HepG2 (cell line): ENCODE measurements around the gene ANKRD31. TPM values are rescaled to one million over a fixed set of nuclear protein-coding genes. Genes with fewer than 3 reads are reported as not detected.

Experiments
- ATAC-seq: fragments of 200-7000 bp; cut with Tn5 transposase; 3 replicates; pipeline ENCODE4 v1.9.1; 2020; ENCODE audit warnings: mild to moderate bottlenecking, moderate library complexity
- BruUV-seq: library from RNA; stranded (reverse); fragments of 400-500 nt; replicated peaks from 2 replicates; lab custom pipeline; 2021; lab: Mats Ljungman, UMichigan
- CTCF ChIA-PET: fragments of 300-600 bp; formaldehyde crosslinking; extraction: SDS; loops from one replicate; lab custom pipeline; 2021; ENCODE audit warnings: low total read pairs, inconsistent platforms, low intra/inter-chr PET ratio; lab: Yijun Ruan, JAX
- POLR2A ChIA-PET: fragments of 350-600 bp; sonication (Branson Sonifier 250); formaldehyde crosslinking; loops from one replicate; lab custom pipeline; 2020; ENCODE audit warnings: antibody characterized with exemption, inconsistent platforms; lab: Yijun Ruan, JAX
- DNase-seq: peaks from one replicate; pipeline ENCODE4 v3.0.0-alpha.2; 2015; ENCODE audit warnings: low spot score
- FAIRE-seq: peaks from 3 replicates; lab custom pipeline; 2011; peaks lifted over from hg19 to GRCh38; lab: Jason Lieb, UNC
- H2AFZ ChIP-seq: one replicate; pipeline ENCODE4 v1.6.1; 2011; ENCODE audit warnings: low read length, inconsistent platforms
- H3K27ac ChIP-seq: fragments of 300-600 bp; 3 replicates; pipeline ENCODE4 v1.8.0; 2011; ENCODE audit warnings: mixed run types, mild to moderate bottlenecking, mixed read lengths, low read length, inconsistent platforms; ENCODE audit not compliant: insufficient read depth; ENCODE audit errors: extremely low read length
- H3K27me3 ChIP-seq, 2 experiments: fragments of 200-600 bp in 1 of 2; 2 replicates in 1 of 2; 3 replicates in 1 of 2; pipeline versions ENCODE4 v1.6.0 to v1.8.0; 2011; ENCODE audit warnings: low read length in 2 of 2, mild to moderate bottlenecking in 2 of 2, moderate library complexity in 2 of 2, inconsistent platforms in 1 of 2; ENCODE audit not compliant: insufficient read depth in 2 of 2, control insufficient read depth in 1 of 2
- H3K36me3 ChIP-seq, 2 experiments: fragments of 200-600 bp in 1 of 2; replicated peaks in 1 of 2; 2 replicates in 1 of 2; 3 replicates in 1 of 2; pipeline versions ENCODE4 v1.5.1 to v1.8.0; 2011; ENCODE audit warnings: low read length in 2 of 2, inconsistent platforms in 1 of 2; ENCODE audit not compliant: insufficient read depth in 2 of 2, control insufficient read depth in 1 of 2
- H3K4me1 ChIP-seq: 2 replicates; pipeline ENCODE4 v1.5.1; 2012; ENCODE audit warnings: low read length, inconsistent platforms; ENCODE audit not compliant: insufficient read depth
- H3K4me2 ChIP-seq: 2 replicates; pipeline ENCODE4 v1.6.0; 2011; ENCODE audit warnings: low read depth, low read length, inconsistent platforms
- H3K4me3 ChIP-seq, 3 experiments: fragments of 200-600 bp in 1 of 3; sonication (generic), shearing (Covaris generic) in 1 of 3; replicated peaks in 1 of 3; 2 replicates each; pipeline ENCODE4 v1.5.1; 2011 to 2016; ENCODE audit warnings: low read length in 3 of 3, inconsistent platforms in 2 of 3, low read depth in 2 of 3, mild to moderate bottlenecking in 2 of 3, control low read depth in 1 of 3, mixed read lengths in 1 of 3; ENCODE audit not compliant: insufficient read depth in 1 of 3
- H3K79me2 ChIP-seq: one replicate; pipeline ENCODE4 v1.6.1; 2011; ENCODE audit warnings: low read length, inconsistent platforms; ENCODE audit not compliant: insufficient read depth
- H3K9ac ChIP-seq: 2 replicates; pipeline ENCODE4 v1.6.0; 2011; ENCODE audit warnings: mild to moderate bottlenecking, low read depth, low read length, inconsistent platforms; ENCODE audit not compliant: insufficient read depth
- H3K9me3 ChIP-seq: 2 replicates; pipeline ENCODE4 v1.5.1; 2012; ENCODE audit warnings: mild to moderate bottlenecking, low read length
- H4K20me1 ChIP-seq: 2 replicates; pipeline ENCODE4 v1.6.0; 2011; ENCODE audit warnings: inconsistent platforms, mild to moderate bottlenecking, low read length, moderate library complexity; ENCODE audit not compliant: insufficient read depth
- ATF7-NPFF ChIP-seq: sonication (generic); formaldehyde crosslinking; IDR thresholded peaks from 2 replicates; pipeline ENCODE4 v1.8.1; 2023; ENCODE audit warnings: mild to moderate bottlenecking, low read depth, missing genetic modification reagents, moderate library complexity
- BRD4 ChIP-seq: sonication (generic); formaldehyde crosslinking; IDR thresholded peaks from 2 replicates; pipeline ENCODE4 v1.4.0; 2020; ENCODE audit warnings: missing genetic modification reagents
- FIP1L1 ChIP-seq: fragments of 200-400 bp; formaldehyde crosslinking; IDR thresholded peaks from 2 replicates; pipeline ENCODE4 v1.6.1; 2018; ENCODE audit warnings: low read depth, mild to moderate bottlenecking, low read length, moderate library complexity, borderline replicate concordance; ENCODE audit not compliant: insufficient read depth
- GPN1 ChIP-seq: sonication (generic); formaldehyde crosslinking; IDR thresholded peaks from 2 replicates; pipeline ENCODE4 v1.5.1; 2020; ENCODE audit warnings: missing genetic modification reagents, borderline replicate concordance
- IRX3 ChIP-seq: sonication (generic); formaldehyde crosslinking; IDR thresholded peaks from 2 replicates; pipeline ENCODE4 v1.8.1; 2023; ENCODE audit warnings: mild to moderate bottlenecking, low read depth, missing genetic modification reagents, borderline replicate concordance
- MIER3 ChIP-seq: IDR thresholded peaks from 2 replicates; pipeline ENCODE4 v1.6.1; 2016; ENCODE audit warnings: missing compliant biosample characterization, borderline replicate concordance
- PPARG ChIP-seq: conservative IDR thresholded peaks from 2 replicates; pipeline ENCODE4 v1.6.1; 2016; ENCODE audit warnings: missing biosample characterization, missing genetic modification reagents
- RFX5 ChIP-seq: IDR thresholded peaks from 2 replicates; pipeline ENCODE4 v1.6.1; 2011; ENCODE audit warnings: low read depth, low read length, improper control_type of control experiment
- ZNF225 ChIP-seq: sonication (generic); formaldehyde crosslinking; IDR thresholded peaks from 2 replicates; pipeline ENCODE4 v1.4.0; 2020; ENCODE audit warnings: mild to moderate bottlenecking, missing genetic modification reagents
- WGBS: methylation state at CpG from one replicate; pipeline ENCODE4 v1.1.6; 2017; ENCODE audit warnings: low lambda C conversion rate; 5-methylcytosine and 5-hydroxymethylcytosine counted together
- in situ Hi-C: cut with HindIII; loops from 2 replicates; pipeline ENCODE4 v1.10.0; 2017; ENCODE audit warnings: low pct_unique_long_range_greater_than_20kb; ENCODE audit not compliant: extremely low pct_ligation_motif_present
- intact Hi-C: fragments of 100-400 bp; cut with micrococcal nuclease; formaldehyde crosslinking; loops from one replicate; pipeline ENCODE4 v1.10.0; 2022; ENCODE audit not compliant: unreplicated experiment
- polyA plus RNA-seq, 8 experiments: library from polyadenylated mRNA; depleted of rRNA in 3 of 8; stranded (reverse) in 7 of 8; unstranded in 1 of 8; fragments of >200 nt; fragmentation: Illumina TruSeq in 4 of 8; extraction: Trizol in 4 of 8; gene quantifications; 2 replicates each; pipeline versions ENCODE4 v1.2.1 to v1.2.3, GENCODE V29; 2011 to 2016; ENCODE audit warnings: low read depth in 4 of 8, missing spikeins in 1 of 8, mixed read lengths in 1 of 8; ENCODE audit not compliant: insufficient read depth in 1 of 8
- total RNA-seq, 5 experiments: library from RNA; depleted of rRNA; stranded (reverse); fragments of >200 nt; fragmentation: Illumina TruSeq; extraction: Trizol; gene quantifications; 2 replicates each; pipeline ENCODE4 v1.2.3, GENCODE V29; 2016; ENCODE audit warnings: low read depth in 1 of 5
- TF ChIP-seq, protein P1 (sequence below): IDR thresholded peaks from 2 replicates; pipeline ENCODE4 v1.6.1; 2016; ENCODE audit warnings: missing compliant biosample characterization, missing genetic modification reagents, borderline replicate concordance
- TF ChIP-seq, protein P2 (sequence below): IDR thresholded peaks from 2 replicates; pipeline ENCODE4 v1.6.1; 2012; ENCODE audit warnings: low read depth, low read length, improper control_type of control experiment
- TF ChIP-seq, protein P3 (sequence below): sonication (generic); formaldehyde crosslinking; conservative IDR thresholded peaks from 2 replicates; pipeline ENCODE4 v1.8.0; 2022; ENCODE audit warnings: low read depth, missing genetic modification reagents
- TF ChIP-seq, protein P4 (sequence below): sonication (generic); formaldehyde crosslinking; IDR thresholded peaks from 2 replicates; pipeline ENCODE4 v1.5.1; 2020; ENCODE audit warnings: missing genetic modification reagents, mild to moderate bottlenecking, borderline replicate concordance
- TF ChIP-seq, protein P5 (sequence below): sonication (generic); formaldehyde crosslinking; IDR thresholded peaks from 2 replicates; pipeline ENCODE4 v1.4.0; 2020; ENCODE audit warnings: missing genetic modification reagents, borderline replicate concordance

ANKRD31 gene
- total and polyA plus RNA-seq, 2 of the 13 experiments (the other 11 are each of a cell fraction or from before 2014, with no cell fraction given), result 0.01 to 0.09 TPM

DNA sequence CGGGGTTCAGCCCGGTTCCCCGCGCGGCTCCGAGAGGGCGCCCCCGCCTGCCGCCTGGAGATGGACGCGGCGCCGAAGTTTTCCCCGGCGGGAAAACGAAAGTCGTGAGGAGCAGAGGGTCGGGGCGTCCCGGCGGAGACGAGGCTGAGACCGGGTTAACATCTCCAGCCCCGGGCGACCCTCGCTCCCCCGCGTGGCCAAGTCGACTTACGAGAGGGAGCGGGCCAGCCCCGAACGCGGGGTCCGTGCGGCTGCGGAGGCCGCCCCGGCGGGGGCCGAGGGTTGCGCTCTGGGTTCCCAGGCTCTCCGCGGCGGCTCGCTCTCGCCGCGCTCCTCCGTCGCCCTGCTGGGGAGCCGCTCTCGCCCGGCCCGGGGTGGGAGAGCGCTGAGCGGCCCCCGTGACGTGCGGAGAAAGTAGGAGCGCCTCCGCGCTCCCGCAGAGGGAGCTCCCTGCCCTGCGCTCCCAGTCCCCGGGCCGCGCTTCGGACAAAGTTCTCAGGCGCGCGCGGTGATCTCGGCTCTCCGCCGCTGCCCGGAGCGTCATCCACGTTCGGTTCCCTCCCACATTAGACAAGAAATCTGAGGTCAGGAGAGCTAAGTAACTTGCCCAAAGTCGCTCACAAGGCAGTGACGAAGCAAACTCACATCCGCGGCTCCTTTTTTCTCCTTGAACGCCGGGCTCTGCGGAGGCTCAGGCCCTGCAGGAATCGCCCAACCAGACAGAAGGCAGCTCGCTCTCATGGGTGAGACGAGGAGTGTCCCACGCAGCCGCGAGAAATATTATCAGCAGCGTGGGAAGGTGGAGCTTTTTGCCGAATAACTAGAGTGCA is 183.2 kb downstream of the ANKRD31 start (continued):
- TF ChIP-seq, protein P1, sequence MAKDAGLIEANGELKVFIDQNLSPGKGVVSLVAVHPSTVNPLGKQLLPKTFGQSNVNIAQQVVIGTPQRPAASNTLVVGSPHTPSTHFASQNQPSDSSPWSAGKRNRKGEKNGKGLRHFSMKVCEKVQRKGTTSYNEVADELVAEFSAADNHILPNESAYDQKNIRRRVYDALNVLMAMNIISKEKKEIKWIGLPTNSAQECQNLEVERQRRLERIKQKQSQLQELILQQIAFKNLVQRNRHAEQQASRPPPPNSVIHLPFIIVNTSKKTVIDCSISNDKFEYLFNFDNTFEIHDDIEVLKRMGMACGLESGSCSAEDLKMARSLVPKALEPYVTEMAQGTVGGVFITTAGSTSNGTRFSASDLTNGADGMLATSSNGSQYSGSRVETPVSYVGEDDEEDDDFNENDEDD (CRISPR knock-in tag), result peak; percentile 13; the same call in 1 of the 2 replicates
- TF ChIP-seq, protein P2, sequence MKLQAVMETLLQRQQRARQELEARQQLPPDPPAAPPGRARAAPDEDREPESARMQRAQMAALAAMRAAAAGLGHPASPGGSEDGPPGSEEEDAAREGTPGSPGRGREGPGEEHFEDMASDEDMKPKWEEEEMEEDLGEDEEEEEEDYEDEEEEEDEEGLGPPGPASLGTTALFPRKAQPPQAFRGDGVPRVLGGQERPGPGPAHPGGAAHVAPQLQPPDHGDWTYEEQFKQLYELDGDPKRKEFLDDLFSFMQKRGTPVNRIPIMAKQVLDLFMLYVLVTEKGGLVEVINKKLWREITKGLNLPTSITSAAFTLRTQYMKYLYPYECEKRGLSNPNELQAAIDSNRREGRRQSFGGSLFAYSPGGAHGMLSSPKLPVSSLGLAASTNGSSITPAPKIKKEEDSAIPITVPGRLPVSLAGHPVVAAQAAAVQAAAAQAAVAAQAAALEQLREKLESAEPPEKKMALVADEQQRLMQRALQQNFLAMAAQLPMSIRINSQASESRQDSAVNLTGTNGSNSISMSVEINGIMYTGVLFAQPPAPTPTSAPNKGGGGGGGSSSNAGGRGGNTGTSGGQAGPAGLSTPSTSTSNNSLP, result peak; percentile 25; the same call in 1 of the 2 replicates
- no peak for TF ChIP-seq GPN1 (CRISPR knock-in tag)

DNA sequence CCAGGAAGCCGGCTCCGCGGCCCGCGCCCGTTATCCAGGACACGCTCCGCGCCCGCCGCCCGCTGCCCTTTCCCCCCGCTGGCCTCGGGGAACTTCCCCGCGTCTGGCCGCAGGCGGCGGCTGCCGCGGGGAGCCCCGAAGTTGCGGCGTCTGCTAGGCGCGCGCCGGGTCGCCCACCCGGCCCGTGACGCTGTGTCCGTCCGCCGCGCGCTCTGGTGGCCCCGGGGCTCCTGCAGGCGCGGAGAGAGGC is 183.7 kb downstream of the ANKRD31 start:
- H4K20me1 ChIP-seq, result no peaks in the 10 kb centered on the region
- no peaks in the 10 kb centered on the region for H3K9me3 ChIP-seq
- H3K36me3 ChIP-seq, result no peaks in the 10 kb centered on the region
- peak overlapping the region; percentile 83 for H3K4me2 ChIP-seq
- H3K4me3 ChIP-seq, result peak overlapping the region; percentile 54 to 75 (median 68); a peak in 5 of 6 replicates
- FAIRE-seq (no peak), DNase-seq (no peak), ATAC-seq (peak; percentile 28; the same call in 1 of the 3 replicates)
- in situ Hi-C loops (loop anchor here (10.0 kb wide), 1 partner anchor 212 kb away; no protein-coding TSS in a partner anchor), intact Hi-C loops (loop anchor here (1.0 to 10.0 kb wide), 4 partner anchors 106 to 284 kb away; partner anchors contain the start of genes ANKRD31 and HMGCR)
- POLR2A ChIA-PET, result interaction anchor here (1.3 kb wide), 1 partner anchor 183 kb away, joined by 3 read pairs; the partner anchor contains the start of gene ANKRD31
- CTCF ChIA-PET, result interaction anchor here (1.5 kb wide), 1 partner anchor 213 kb away, joined by 3 read pairs; no protein-coding TSS in a partner anchor
- peaks cover 27% of the 10 kb centered on the region for H3K4me1 ChIP-seq
- peaks cover 19 to 53% of the 10 kb centered on the region in 2 experiments for H3K27me3 ChIP-seq
- no CpG with 5 or more reads among the region's 40 CpGs for WGBS
- no peak overlapping the region for H3K27ac ChIP-seq
- no TSS peak for BruUV-seq
- H3K79me2 ChIP-seq, result no peaks in the 10 kb centered on the region
- H3K9ac ChIP-seq, result peak overlapping the region; percentile 28; the same call in 1 of the 2 replicates
- H2AFZ ChIP-seq, result no peak overlapping the region
- TF ChIP-seq, protein P3, sequence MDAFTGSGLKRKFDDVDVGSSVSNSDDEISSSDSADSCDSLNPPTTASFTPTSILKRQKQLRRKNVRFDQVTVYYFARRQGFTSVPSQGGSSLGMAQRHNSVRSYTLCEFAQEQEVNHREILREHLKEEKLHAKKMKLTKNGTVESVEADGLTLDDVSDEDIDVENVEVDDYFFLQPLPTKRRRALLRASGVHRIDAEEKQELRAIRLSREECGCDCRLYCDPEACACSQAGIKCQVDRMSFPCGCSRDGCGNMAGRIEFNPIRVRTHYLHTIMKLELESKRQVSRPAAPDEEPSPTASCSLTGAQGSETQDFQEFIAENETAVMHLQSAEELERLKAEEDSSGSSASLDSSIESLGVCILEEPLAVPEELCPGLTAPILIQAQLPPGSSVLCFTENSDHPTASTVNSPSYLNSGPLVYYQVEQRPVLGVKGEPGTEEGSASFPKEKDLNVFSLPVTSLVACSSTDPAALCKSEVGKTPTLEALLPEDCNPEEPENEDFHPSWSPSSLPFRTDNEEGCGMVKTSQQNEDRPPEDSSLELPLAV (CRISPR knock-in tag), result no peak
- TF ChIP-seq ZNF225 (CRISPR knock-in tag), result no peak
- no peak for TF ChIP-seq MIER3
- 0 out of 2 replicates have a peak, but pooled peaks have one; percentile 13 for TF ChIP-seq ATF7-NPFF (CRISPR knock-in tag)
- TF ChIP-seq, protein P4, sequence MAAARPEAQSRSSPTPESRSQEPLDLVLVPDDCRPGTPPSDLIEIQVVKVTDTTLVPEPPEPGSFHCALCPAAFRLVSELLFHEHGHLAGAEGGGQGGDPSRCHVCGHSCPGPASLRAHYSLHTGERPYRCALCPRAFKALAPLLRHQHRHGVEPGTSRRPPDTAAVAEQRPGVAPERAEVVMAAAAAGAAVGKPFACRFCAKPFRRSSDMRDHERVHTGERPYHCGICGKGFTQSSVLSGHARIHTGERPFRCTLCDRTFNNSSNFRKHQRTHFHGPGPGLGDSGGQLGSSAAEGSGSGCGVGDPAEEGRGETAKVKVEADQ (CRISPR knock-in tag), result no peak
- TF ChIP-seq PPARG (CRISPR knock-in tag), result no peak
- no peak for TF ChIP-seq RFX5
- TF ChIP-seq, protein P5, sequence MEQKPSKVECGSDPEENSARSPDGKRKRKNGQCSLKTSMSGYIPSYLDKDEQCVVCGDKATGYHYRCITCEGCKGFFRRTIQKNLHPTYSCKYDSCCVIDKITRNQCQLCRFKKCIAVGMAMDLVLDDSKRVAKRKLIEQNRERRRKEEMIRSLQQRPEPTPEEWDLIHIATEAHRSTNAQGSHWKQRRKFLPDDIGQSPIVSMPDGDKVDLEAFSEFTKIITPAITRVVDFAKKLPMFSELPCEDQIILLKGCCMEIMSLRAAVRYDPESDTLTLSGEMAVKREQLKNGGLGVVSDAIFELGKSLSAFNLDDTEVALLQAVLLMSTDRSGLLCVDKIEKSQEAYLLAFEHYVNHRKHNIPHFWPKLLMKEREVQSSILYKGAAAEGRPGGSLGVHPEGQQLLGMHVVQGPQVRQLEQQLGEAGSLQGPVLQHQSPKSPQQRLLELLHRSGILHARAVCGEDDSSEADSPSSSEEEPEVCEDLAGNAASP (CRISPR knock-in tag), result 0 out of 2 replicates have a peak, but pooled peaks have one; percentile 6
- no peak for TF ChIP-seq BRD4 (CRISPR knock-in tag)
- TF ChIP-seq FIP1L1, result no peak
- no peak for TF ChIP-seq IRX3 (CRISPR knock-in tag)
